NT2/D1 (cell line): ENCODE data around the gene PEPD.

Source experiments
- DNase-seq: peaks from one replicate; pipeline ENCODE4 v3.0.0-alpha.2; 2011; ENCODE audit warnings: low read depth, low spot score
- H3K27me3 ChIP-seq: 2 replicates; pipeline ENCODE4 v1.6.0; 2011; ENCODE audit warnings: mild to moderate bottlenecking; ENCODE audit not compliant: insufficient read length, insufficient read depth
- H3K36me3 ChIP-seq: 2 replicates; pipeline ENCODE4 v1.6.1; 2011; ENCODE audit warnings: mild to moderate bottlenecking, low read length, mixed read lengths; ENCODE audit not compliant: insufficient read depth, insufficient read length
- H3K4me1 ChIP-seq: 2 replicates; pipeline ENCODE4 v1.5.1; 2011; ENCODE audit not compliant: insufficient read depth, insufficient read length
- H3K4me3 ChIP-seq: 2 replicates; pipeline ENCODE4 v1.5.1; 2011; ENCODE audit warnings: low read depth; ENCODE audit not compliant: insufficient read length
- H3K9ac ChIP-seq: 2 replicates; pipeline ENCODE4 v1.6.0; 2011; ENCODE audit warnings: low read depth; ENCODE audit not compliant: insufficient read length
- H3K9me3 ChIP-seq: 2 replicates; pipeline ENCODE4 v1.5.1; 2011; ENCODE audit warnings: mild to moderate bottlenecking, low read length; ENCODE audit not compliant: insufficient read depth
- SUZ12 ChIP-seq: IDR thresholded peaks from 2 replicates; pipeline ENCODE4 v1.6.1; 2011; ENCODE audit not compliant: insufficient read length, insufficient read depth; ENCODE audit errors: extremely low read depth
- YY1 ChIP-seq: IDR thresholded peaks from 2 replicates; pipeline ENCODE4 v1.6.1; 2011; ENCODE audit not compliant: insufficient read length, insufficient read depth
- ZNF274 ChIP-seq: IDR thresholded peaks from 2 replicates; pipeline ENCODE4 v1.6.1; 2011; ENCODE audit warnings: mild to moderate bottlenecking, low read depth, low read length

The PEPD gene

GRCh38 chr19:33388725-33389420 lies 132.7 kb downstream of the PEPD start:
- Histone ChIP-seq H3K4me1 (peaks cover 6% of the 10 kb centered on the region), H3K9me3 (no peaks in the 10 kb centered on the region), H3K9ac (no peak overlapping the region), H3K4me3 (no peak overlapping the region), H3K36me3 (peaks cover 21% of the 10 kb centered on the region), H3K27me3 (no peaks in the 10 kb centered on the region)
- TF ChIP-seq YY1 (no peak), SUZ12 (no peak), ZNF274 (no peak)
- DNase-seq: no peak

- H3K36me3 ChIP-seq: peaks cover 25% of the 10 kb centered on the region
- no peak overlapping the region for H3K9ac ChIP-seq
- TF ChIP-seq YY1 (no peak), ZNF274 (no peak), SUZ12 (no peak)
- no peaks in the 10 kb centered on the region for H3K27me3 ChIP-seq
- H3K4me3 ChIP-seq: no peak overlapping the region
- H3K9me3 ChIP-seq: no peaks in the 10 kb centered on the region
- peaks cover 6% of the 10 kb centered on the region for H3K4me1 ChIP-seq
- DNase-seq: no peak
Observed at GRCh38 chr19:33388231-33388724, 133.3 kb downstream of the PEPD start.

GRCh38 chr19:33387351-33388230 lies 134.0 kb downstream of the PEPD start:
- H3K27me3 ChIP-seq: no peaks in the 10 kb centered on the region
- H3K9ac ChIP-seq: no peak overlapping the region
- no peak overlapping the region for H3K4me3 ChIP-seq
- peaks cover 25% of the 10 kb centered on the region for H3K36me3 ChIP-seq
- H3K4me1 ChIP-seq: peaks cover 6% of the 10 kb centered on the region
- H3K9me3 ChIP-seq: no peaks in the 10 kb centered on the region
- TF ChIP-seq YY1 (no peak), SUZ12 (no peak), ZNF274 (no peak)
- no peak for DNase-seq

GRCh38 chr19:33386361-33386858 lies 135.2 kb downstream of the PEPD start:
- no peak overlapping the region for H3K9ac ChIP-seq
- no peak for DNase-seq
- peaks cover 25% of the 10 kb centered on the region for H3K36me3 ChIP-seq
- H3K4me1 ChIP-seq: peaks cover 6% of the 10 kb centered on the region
- no peaks in the 10 kb centered on the region for H3K9me3 ChIP-seq
- TF ChIP-seq ZNF274 (no peak), SUZ12 (no peak), YY1 (no peak)
- no peaks in the 10 kb centered on the region for H3K27me3 ChIP-seq
- no peak overlapping the region for H3K4me3 ChIP-seq

- no peaks in the 10 kb centered on the region for H3K9me3 ChIP-seq
Observed at GRCh38 chr19:33385956-33386355, 135.6 kb downstream of the PEPD start.

GRCh38 chr19:33384983-33385382 lies 136.6 kb downstream of the PEPD start:
- TF ChIP-seq SUZ12: no peak
- TF ChIP-seq ZNF274: no peak
- no peak for TF ChIP-seq YY1
- H3K9me3 ChIP-seq: no peaks in the 10 kb centered on the region
- H3K9ac ChIP-seq: no peak overlapping the region
- H3K36me3 ChIP-seq: peaks cover 33% of the 10 kb centered on the region
- no peaks in the 10 kb centered on the region for H3K27me3 ChIP-seq
- no peak for DNase-seq
- H3K4me1 ChIP-seq: no peaks in the 10 kb centered on the region
- no peak overlapping the region for H3K4me3 ChIP-seq

More at GRCh38 chr19:33385956-33386355, 135.6 kb downstream of the PEPD start:
- Histone ChIP-seq H3K4me3 (no peak overlapping the region), H3K9ac (no peak overlapping the region), H3K27me3 (no peaks in the 10 kb centered on the region), H3K36me3 (peaks cover 30% of the 10 kb centered on the region), H3K4me1 (peaks cover 4% of the 10 kb centered on the region)
- TF ChIP-seq SUZ12 (no peak), ZNF274 (no peak), YY1 (no peak)
- DNase-seq: no peak

- no peaks in the 10 kb centered on the region for H3K27me3 ChIP-seq
- peaks cover 2% of the 10 kb centered on the region for H3K4me1 ChIP-seq
- DNase-seq: no peak
- TF ChIP-seq YY1: no peak
- TF ChIP-seq ZNF274: no peak
- TF ChIP-seq SUZ12: no peak
- no peak overlapping the region for H3K4me3 ChIP-seq
- no peaks in the 10 kb centered on the region for H3K9me3 ChIP-seq
- no peak overlapping the region for H3K9ac ChIP-seq
- H3K36me3 ChIP-seq: peaks cover 44% of the 10 kb centered on the region
Observed at GRCh38 chr19:33383720-33384292, 137.8 kb downstream of the PEPD start.
